Central memory CD4-positive, alpha-beta T cell (primary cell): ENCODE data around the gene TIGD6.
"Not testable (repeated sequence)": the region's sequence is repeated elsewhere in the genome, so short reads cannot be mapped to it uniquely, and the experiment has no call there.

ENCODE experiments used
- DNase-seq: peaks from one replicate; pipeline ENCODE4 v3.0.0; 2022
- total RNA-seq, 3 experiments: gene quantifications; one replicate each; lab custom pipeline; 2026; lab: John Stamatoyannopoulos, UW

TIGD6 gene
- 2.9 to 7.5 (median 3.2) reads per million in 3 experiments for total RNA-seq

GRCh38 chr5:150000256-150000989 is at the start of gene TIGD6, which contains the start of gene HMGXB3:
Gene TIGD6, minus strand, starts transcription at chr5:150000654. Its CDS starts 4,306 bp downstream, at chr5:149996348.
Gene HMGXB3, plus strand, starts transcription at chr5:150000739. Its CDS starts 4,114 bp downstream, at chr5:150004853.
- peak; percentile 77 for DNase-seq

DNA sequence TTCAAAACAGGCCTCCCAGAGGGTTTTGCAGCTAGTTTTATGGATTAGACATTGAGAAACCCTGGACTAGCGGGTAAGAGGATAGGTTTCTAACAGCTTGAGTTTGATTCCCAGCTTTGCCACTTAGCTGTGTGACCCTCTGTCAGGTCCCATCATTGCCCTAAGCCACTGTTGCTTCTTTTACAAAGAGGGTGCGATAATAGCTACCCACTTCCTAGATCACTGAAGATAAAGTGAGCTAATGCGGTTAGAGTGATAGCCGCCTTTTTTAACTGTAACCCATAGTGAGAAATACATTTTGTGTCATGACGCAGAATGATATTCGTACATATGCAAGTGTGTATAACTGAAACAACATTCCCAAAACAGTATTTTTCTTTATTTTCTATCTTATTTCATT is 45.6 kb upstream of the TIGD6 start:
- DNase-seq = no peak

- DNase-seq = no peak
Measured at GRCh38 chr5:150045549-150045948, 45.1 kb upstream of the TIGD6 start.

DNA sequence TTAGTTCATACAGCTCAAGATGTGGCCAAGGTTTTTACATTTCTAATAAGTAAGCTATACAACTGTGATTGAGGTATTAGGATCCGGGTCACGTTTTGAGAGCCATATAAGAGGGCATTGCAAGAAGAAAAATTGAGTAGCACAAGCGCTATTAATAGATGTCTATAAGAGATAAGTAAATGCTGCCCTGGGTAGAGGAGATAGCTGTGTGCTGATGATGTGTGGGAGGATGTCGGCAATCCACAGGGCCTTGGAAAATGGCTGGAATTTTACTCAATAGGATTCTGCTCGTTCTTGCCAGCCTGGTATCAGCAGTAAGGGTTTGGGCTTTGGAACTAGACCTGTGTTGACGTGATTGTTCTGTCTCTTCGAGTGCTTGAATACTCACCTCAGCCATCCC is 44.3 kb upstream of the TIGD6 start:
- DNase-seq = no peak

GRCh38 chr5:150044329-150044681 is 43.9 kb upstream of the TIGD6 start:
- DNase-seq = no peak

DNA sequence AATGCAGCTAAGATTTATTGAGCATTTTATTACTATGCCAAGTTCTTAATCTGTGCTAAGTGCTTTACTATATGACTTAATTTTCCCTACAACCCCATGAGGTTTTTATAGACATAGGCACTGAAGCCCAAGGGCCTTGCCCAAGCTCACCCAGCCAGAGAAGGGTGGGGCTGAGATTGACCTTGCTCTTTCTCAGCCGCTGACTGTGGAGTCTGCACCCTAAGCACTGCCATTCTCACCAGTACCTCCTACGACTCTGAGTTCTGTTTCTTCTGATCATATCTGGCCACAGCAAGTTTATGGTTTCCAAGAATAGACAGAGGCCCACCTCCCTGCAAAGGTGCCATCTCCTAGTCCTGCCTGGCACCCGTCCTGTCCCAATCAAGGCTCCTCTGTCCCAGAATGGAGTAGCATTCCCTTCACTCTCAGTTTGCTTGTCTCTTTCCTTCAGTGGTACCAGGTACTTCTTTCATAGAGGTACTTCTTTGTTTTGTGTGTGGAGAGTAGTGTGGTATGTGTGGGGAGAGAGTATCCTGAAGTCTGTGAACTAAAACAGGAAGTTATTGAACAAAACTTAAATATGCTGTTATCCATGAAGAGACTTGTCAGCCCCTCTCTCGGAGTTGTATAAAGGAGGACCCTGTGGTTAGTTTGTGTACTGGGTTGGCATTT is 43.3 kb upstream of the TIGD6 start:
- no peak for DNase-seq

DNA sequence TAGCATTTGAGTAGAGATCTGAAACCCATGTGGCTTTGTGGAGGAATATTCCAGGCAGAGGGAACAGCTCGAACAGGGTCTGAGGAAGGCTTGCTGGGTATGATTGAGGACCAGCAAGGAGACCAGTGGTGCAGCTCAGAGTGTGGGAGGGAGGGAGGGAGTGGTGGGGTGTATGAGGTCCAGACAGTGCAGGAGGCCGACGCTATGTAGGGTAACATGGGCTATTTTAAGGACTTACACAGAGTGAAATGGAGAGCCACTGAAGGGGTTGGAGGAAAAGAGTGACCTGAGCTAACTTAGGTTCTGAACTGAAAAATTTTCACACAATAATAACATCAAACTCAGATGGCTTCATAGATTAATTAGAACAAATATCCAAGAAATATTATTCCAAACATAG is 42.0 kb upstream of the TIGD6 start:
- no peak for DNase-seq

DNA sequence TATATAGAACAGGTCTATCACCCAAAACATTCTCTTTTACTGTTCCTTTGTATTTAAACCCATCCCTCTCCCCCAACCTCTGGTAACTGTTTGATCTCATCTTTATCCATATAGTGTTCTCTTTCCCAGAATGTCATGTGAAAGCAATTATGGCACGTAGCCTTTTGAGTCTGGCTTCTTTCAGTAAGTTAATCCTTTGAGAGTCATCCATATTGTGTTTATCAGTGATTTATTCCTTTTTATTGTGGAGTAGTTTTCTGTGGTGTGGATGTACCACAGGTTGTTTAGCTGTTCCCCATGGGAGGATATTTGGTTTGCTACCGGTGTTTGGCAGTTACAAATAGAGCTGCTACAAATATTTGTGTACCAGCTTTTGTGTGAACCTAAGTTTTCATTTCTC is 38.1 kb upstream of the TIGD6 start:
- DNase-seq = no peak

GRCh38 chr5:150036513-150036912 is 36.1 kb upstream of the TIGD6 start:
- DNase-seq = no peak

GRCh38 chr5:150035139-150035895 is 34.9 kb upstream of the TIGD6 start:
- no peak for DNase-seq

DNA sequence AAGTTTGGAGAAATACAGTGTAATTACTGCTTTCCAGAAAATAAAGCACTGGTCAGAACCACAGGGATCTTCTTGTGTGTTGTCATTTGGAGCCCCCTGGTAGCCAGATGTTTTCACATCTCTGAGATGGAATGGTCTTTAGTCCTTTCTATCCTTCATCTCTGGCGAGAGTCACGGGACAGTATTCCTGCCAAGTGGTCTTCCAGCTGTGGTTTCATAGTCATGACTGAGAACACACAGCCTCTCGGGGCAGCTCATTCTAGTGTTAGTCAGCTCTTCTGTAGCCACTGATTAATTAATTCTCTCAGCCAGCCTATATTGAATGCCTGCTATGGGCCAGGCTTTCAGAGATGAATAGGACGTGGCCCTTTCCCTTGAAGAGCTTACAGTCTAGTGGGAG is 34.2 kb upstream of the TIGD6 start:
- DNase-seq = no peak

DNA sequence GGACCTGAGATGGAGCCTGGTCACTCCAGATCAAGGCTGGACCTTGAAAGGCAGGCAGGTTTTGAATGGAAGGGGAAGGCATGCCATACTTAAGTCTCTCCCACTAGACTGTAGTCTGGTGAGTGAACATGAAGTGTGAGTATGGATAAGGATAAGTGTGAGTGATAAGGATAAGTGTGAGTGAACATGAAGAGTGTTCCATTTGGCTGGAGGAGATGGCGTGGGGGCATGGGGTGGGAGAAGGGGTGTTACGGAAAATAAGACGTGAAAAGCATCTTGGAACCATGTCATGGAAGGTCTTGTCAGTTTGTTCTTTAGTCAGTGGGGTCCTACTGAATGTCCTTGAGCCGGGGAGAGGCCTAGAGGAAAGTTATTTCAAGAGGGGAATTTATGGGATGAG is 32.9 kb upstream of the TIGD6 start:
- DNase-seq = no peak

DNA sequence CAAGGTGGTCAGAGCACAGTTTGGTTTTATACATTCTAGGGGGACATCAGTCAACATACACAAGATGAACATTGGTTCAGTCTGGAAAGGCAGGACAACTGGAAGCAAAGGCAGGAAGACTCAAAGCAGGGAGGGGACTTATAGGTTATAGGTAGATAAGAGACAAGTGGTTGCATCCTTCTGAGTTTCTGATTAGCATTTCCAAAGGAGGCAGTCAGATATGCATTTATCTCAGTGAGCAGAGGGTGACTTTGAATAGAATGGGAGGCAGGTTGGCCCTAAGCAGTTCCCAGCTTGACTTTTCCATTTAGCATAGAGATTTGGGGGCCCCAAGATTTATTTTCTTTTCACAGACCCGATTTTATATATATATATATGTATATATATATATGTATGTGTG is 27.6 kb upstream of the TIGD6 start:
- not testable (repeated sequence) for DNase-seq

DNA sequence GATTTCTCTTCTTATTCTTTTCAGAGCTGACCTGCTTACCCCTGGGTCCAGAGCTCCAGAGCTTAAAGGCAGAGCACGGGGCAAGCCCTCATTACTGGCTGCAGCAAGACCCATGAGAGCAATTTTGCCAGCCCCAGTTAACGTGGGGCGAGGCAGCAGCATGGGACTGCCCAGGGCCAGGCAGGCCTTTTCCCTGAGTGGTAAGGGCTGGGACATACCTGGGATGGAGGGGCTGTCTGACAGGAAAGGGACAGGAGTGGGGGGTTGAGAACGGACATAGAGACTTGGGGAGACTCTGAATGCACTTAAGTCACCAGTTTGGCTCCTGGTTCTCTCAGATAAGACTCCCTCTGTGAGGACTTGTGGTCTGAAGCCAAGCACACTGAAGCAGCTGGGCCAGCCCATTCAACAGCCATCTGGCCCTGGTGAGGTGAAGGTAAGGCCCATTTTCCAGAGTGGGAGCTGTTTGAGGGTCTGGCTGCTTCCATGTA is 26.3 kb upstream of the TIGD6 start:
- no peak for DNase-seq

DNA sequence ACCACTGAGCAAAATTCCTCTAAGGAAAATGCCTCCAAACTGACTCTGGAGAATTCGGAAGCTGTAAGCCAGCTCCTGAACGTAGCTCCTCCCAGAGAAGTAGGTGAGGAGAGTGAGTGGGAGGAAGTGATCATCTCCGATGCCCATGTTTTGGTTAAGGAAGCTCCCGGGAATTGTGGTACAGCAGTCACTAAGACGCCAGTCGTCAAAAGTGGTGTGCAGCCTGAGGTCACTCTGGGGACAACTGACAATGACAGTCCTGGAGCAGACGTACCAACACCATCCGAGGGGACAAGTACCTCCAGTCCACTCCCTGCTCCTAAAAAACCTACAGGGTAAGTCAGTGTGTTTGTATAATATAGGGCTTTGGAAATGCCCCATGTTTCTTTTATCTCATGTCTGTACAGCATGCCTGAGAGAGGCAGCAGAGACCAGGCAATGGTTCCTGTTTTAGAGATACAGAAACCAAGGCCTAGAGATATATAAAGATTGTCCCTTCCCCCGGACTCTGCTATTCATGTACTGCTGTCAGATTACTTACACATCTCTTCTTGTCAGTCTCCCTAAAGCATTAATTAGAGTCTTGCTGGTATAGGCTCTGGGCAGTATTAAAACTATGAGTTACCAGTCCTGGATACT is 24.0 kb upstream of the TIGD6 start:
- DNase-seq = no peak

- no peak for DNase-seq
Measured at GRCh38 chr5:150023136-150023535, 22.7 kb upstream of the TIGD6 start.

DNA sequence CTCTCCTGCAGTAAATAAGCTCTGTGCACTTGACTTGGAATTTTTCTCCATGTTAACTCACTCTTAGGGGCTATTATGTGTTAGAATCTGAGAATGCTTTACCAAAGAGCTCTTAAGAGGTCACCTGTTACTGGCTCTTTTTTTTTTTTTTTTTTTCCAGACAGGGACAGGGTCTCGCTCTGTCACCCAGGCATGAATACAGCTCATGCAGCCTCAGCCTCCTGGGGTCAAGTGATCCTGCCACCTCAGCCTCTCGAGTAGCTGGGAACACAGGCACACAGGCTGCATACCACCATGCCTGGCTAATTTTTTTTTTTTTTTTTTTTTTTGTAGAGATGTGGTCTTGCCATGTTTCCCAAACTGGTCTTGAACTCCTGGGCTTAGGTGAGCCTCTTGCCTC is 22.2 kb upstream of the TIGD6 start:
- DNase-seq = no peak

- DNase-seq = no peak
Measured at GRCh38 chr5:150022158-150022531, 21.7 kb upstream of the TIGD6 start.

- DNase-seq = no peak
Measured at GRCh38 chr5:150021491-150022157, 21.2 kb upstream of the TIGD6 start.

DNA sequence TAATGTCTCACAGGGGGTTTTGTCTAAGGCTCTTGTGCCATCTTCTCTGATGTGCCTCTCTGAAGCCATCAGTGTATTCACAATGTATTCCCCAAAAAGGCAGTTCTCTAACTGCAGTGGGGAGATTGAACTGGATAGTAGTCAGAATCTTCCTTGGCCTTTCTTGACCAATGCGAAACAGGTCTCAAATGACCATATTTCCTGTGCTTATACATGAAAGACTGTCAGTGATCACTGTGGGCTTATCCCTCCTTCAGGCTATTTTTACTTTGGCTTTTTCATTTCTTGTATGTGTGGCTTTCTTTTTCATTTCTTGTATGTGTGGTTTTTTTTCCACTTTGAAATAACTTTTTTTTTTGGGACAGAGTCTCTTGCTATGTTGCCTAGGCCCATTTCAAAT is 19.8 kb upstream of the TIGD6 start:
- no peak for DNase-seq

DNA sequence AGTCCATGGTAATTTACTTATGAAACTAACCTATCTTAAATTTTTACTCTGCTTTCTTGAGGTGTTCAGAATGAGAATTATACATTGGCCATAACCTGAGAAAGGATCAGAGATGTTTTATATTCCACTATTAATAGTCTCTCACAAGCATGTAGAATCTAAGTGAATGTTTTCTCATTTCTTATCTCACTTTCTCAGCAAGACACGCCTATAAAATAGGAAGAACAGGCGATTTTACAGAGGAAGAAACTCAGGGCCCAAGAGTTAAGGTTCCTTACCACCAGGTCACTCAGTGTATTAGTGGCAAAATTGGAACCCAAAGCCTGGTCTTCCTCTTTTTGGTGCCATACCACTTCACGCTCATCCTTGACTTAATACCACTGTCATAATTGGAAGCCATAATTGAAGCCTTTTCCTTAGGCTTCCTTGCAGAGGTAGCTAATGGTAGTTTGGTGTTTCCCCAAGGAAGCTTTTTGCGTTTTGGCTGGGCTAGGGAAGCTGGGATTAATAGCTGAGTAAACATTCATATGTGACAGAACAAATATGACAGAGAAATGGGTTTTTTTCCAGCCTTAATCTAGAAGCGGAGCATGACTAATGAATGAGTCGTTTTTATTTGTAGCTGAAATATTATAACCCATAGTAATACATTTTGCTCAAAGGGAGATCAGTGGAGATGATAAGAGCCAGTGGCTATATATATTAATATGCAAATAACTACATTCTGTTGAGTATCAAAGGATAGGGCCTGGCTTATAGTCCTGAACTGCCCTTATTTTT is 17.0 kb upstream of the TIGD6 start:
- DNase-seq = no peak

DNA sequence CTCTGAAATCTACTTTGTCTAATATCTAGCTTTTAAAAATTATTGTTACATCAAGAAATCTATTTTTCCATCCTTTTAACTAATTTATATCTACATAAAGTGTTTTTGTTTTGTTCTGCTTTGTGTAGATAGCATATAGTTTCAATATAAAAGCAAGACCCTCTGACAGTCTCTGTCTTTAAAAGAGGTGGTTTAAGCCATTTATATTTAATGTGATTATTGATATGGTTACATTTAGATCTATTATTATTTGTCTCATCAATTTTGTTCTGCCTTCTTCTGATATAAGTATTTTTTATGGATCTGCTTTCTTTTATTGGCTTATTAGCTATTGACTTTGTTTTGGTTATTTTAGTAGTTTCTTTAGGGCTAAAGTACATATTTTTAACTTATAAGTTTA is 16.1 kb upstream of the TIGD6 start:
- DNase-seq = no peak
